ENCODE data around the gene ZNF292. TPM values are rescaled to one million over a fixed set of nuclear protein-coding genes. Genes with fewer than 3 reads are reported as not detected.
"Not testable (repeated sequence)": the region's sequence is repeated elsewhere in the genome, so short reads cannot be mapped to it uniquely, and the experiment has no call there.

ZNF292 gene
- total and polyA plus RNA-seq, 7 donors: 3.0 to 117 (median 50.7) TPM

DNA sequence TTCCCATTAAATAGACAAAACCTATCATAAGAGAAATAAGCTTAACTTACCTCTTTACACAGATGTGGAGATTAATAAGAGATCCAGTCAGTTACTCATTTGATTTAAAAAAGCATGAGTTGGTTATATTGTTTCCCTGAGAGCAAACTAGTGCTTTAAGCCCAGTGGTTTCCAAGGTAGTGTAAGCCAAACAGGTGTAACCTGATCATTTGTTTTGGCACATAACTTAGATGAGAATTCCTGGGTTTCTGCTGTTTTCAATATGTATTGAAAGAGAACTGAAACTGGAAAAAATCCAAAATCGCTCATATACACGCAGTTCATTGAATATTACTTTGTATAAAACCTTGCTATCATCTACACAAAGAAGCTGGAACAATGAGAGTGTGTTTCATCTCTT is 136.5 kb downstream of the ZNF292 start:
- H3K4me3 ChIP-seq: no peak overlapping the region
- H3K4me1 ChIP-seq: no peaks in the 10 kb centered on the region
- no peaks in the 10 kb centered on the region for H3K9me3 ChIP-seq
- WGBS, 2 donors: 71 to 90% methylated on average over 2 of the region's 2 CpGs
- DNase-seq: no peak
- H3K27me3 ChIP-seq: no peaks in the 10 kb centered on the region
- no peaks in the 10 kb centered on the region for H3K36me3 ChIP-seq
- no peak overlapping the region for H3K27ac ChIP-seq
- intact Hi-C loops (cut with DNase I): no loop called here
- no peak for TF ChIP-seq POLR2AphosphoS5 (IDR thresholded peaks at IDR 0.05)
- no peak for TF ChIP-seq EP300 (IDR thresholded peaks at IDR 0.05)

DNA sequence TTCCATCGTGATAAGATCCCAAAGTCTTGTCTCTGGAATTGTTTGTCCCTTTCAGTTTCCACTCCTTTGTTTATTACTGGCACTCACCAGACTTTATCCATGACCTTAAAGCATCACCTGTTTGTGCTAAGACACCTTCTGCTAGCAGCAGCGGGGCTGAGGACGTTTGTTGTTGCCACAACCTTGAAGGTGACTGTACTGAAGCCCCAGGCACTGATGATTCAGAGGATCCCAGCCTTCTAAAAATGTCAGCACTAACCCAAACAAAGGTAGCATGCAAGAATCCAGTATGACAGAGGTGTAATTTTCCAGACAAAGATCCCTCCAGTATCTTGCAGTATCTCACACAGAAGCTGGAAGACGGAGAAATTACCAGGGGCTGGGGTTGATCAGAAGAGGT is 138.2 kb downstream of the ZNF292 start:
- H3K27me3 ChIP-seq: no peaks in the 10 kb centered on the region
- H3K4me1 ChIP-seq: no peaks in the 10 kb centered on the region
- intact Hi-C loops (cut with DNase I): no loop called here
- no peak overlapping the region for H3K27ac ChIP-seq
- TF ChIP-seq EP300 (IDR thresholded peaks at IDR 0.05) (no peak), POLR2A (IDR thresholded peaks at IDR 0.05) (no peak), POLR2AphosphoS5 (IDR thresholded peaks at IDR 0.05) (no peak)
- TF ChIP-seq, protein P1, sequence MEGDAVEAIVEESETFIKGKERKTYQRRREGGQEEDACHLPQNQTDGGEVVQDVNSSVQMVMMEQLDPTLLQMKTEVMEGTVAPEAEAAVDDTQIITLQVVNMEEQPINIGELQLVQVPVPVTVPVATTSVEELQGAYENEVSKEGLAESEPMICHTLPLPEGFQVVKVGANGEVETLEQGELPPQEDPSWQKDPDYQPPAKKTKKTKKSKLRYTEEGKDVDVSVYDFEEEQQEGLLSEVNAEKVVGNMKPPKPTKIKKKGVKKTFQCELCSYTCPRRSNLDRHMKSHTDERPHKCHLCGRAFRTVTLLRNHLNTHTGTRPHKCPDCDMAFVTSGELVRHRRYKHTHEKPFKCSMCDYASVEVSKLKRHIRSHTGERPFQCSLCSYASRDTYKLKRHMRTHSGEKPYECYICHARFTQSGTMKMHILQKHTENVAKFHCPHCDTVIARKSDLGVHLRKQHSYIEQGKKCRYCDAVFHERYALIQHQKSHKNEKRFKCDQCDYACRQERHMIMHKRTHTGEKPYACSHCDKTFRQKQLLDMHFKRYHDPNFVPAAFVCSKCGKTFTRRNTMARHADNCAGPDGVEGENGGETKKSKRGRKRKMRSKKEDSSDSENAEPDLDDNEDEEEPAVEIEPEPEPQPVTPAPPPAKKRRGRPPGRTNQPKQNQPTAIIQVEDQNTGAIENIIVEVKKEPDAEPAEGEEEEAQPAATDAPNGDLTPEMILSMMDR (IDR thresholded peaks at IDR 0.05): no peak
- no peak overlapping the region for H3K4me3 ChIP-seq
- DNase-seq: no peak
- no peaks in the 10 kb centered on the region for H3K36me3 ChIP-seq
- no peaks in the 10 kb centered on the region for H3K9me3 ChIP-seq
- 77 to 83% methylated on average over 4 of the region's 4 CpGs for WGBS, 2 donors

DNA sequence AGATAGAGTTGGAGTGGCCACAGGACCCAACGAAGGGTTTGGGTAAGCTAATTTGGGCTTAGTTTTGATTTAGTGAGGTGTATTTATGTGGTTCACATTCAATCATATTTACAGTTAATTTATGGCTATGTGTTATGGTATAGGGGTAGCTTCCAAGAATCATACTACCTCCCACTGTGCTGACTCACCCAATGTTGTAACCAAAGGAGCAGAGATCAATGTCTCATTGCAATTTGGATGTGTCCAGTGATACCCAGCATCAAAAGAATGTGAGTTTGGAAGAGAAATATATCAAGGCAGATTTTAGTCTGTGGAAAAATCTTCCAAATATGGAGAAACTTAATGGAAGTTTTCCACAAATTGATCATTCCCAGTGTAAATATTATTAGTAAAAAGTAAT is 141.8 kb downstream of the ZNF292 start:
- H3K9me3 ChIP-seq: no peaks in the 10 kb centered on the region
- H3K4me1 ChIP-seq: no peaks in the 10 kb centered on the region
- WGBS, 2 donors: 46 to 53% methylated on average over 1 of the region's 1 CpG
- H3K4me3 ChIP-seq: no peak overlapping the region
- intact Hi-C loops (cut with DNase I): no loop called here
- H3K27ac ChIP-seq: no peak overlapping the region
- no peaks in the 10 kb centered on the region for H3K27me3 ChIP-seq
- no peak for DNase-seq
- H3K36me3 ChIP-seq: no peaks in the 10 kb centered on the region
- TF ChIP-seq POLR2A (IDR thresholded peaks at IDR 0.05) (no peak), POLR2AphosphoS5 (IDR thresholded peaks at IDR 0.05) (no peak), EP300 (IDR thresholded peaks at IDR 0.05) (no peak)
- TF ChIP-seq, protein P1 (IDR thresholded peaks at IDR 0.05): no peak

DNA sequence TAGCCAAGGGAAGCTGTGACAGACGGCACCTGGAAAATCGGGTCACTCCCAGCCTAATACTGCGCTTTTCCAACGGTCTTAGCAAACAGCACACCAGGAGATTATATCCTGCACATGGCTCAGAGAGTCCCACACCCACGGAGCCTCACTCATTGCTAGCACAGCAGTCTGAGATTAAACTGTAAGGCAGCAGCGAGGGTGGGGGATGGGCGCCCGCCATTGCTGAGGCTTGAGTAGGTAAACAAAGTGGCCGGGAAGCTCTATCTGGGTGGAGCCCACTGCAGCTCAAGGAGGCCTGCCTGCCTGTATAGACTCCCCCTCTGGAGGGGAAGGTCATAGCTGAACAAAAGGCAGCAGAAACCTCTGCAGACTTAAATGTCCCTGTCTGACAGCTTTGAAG is 145.9 kb downstream of the ZNF292 start:
- H3K4me1 ChIP-seq; intact Hi-C loops (cut with DNase I); H3K4me3 ChIP-seq; H3K36me3 ChIP-seq; DNase-seq; H3K27ac ChIP-seq; H3K9me3 ChIP-seq; H3K27me3 ChIP-seq: not testable (repeated sequence)
- WGBS, 2 donors: 78 to 79% methylated on average over 9 of the region's 9 CpGs

DNA sequence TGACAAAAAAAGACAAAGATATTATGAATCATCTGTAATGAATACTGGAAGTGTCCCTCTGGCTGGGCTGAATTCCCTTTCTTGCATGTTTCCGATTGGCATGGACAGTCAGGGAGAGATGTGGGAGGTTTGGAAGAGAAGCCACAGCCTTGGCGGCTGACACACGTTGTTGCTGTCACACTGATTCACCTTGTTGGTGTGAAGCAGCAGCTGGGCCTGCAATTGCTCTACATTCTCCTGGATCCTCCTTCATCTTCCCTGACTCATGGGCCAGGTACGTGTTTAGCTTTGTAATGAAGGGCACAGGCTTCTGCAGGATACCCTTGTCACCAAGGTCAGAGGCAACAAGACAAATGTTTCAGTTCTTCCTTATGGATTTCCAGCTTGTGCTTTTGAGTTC is 153.6 kb downstream of the ZNF292 start:
- no peaks in the 10 kb centered on the region for H3K27me3 ChIP-seq
- 72 to 86% methylated on average over 4 of the region's 4 CpGs for WGBS, 2 donors
- no peak for DNase-seq
- no peak overlapping the region for H3K27ac ChIP-seq
- no peaks in the 10 kb centered on the region for H3K36me3 ChIP-seq
- H3K4me3 ChIP-seq: no peak overlapping the region
- H3K4me1 ChIP-seq: no peaks in the 10 kb centered on the region
- intact Hi-C loops (cut with DNase I): no loop called here
- H3K9me3 ChIP-seq: no peaks in the 10 kb centered on the region
- TF ChIP-seq EP300 (IDR thresholded peaks at IDR 0.05): no peak
- TF ChIP-seq, protein P1 (IDR thresholded peaks at IDR 0.05): no peak
- TF ChIP-seq POLR2A (IDR thresholded peaks at IDR 0.05): no peak
- no peak for TF ChIP-seq POLR2AphosphoS5 (IDR thresholded peaks at IDR 0.05)

DNA sequence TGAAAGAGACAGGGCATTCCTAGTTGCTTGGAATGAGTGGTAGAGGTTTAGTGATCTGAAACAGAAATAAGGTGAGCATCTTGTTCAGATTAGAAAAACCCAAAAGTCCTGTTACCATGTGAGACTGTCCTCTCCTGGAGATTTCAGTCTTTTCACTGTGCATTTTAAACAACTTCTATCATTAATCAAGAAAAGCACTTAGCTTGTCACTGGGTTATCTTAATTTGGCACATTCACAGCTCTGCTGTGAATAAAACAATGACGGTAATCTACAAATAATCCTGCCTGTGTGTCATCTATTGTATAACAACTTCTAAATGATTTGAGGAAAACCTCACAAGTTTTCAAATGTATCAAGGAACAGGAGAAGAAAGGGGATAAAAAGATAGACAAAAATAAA is 157.5 kb downstream of the ZNF292 start:
- Histone ChIP-seq H3K4me1 (no peaks in the 10 kb centered on the region), H3K4me3 (no peak overlapping the region), H3K36me3 (no peaks in the 10 kb centered on the region), H3K9me3 (no peaks in the 10 kb centered on the region), H3K27me3 (peaks cover 0 to 4% (median 0%) of the 10 kb centered on the region in 3 donors), H3K27ac (no peak overlapping the region)
- DNase-seq: no peak
- intact Hi-C loops (cut with DNase I): no loop called here
- WGBS, 2 donors: 0 to 21% methylated on average over 1 of the region's 1 CpG
- TF ChIP-seq, protein P1 (IDR thresholded peaks at IDR 0.05): no peak
- TF ChIP-seq EP300 (IDR thresholded peaks at IDR 0.05) (no peak), POLR2A (IDR thresholded peaks at IDR 0.05) (no peak), POLR2AphosphoS5 (IDR thresholded peaks at IDR 0.05) (no peak)

All from sigmoid colon (tissue), 7 donors.